GM19452 (cell line): ENCODE data around the gene ALDH8A1.
"Not testable (repeated sequence)": the region's sequence is repeated elsewhere in the genome, so short reads cannot be mapped to it uniquely, and the experiment has no call there.

Source experiments
- ATAC-seq: cut with Tn5 transposase; IDR thresholded peaks from one replicate; pipeline ENCODE4 v1.9.1; 2021; ENCODE audit not compliant: unreplicated experiment

The ALDH8A1 gene

GRCh38 chr6:134911547-134911946, 38.4 kb downstream of the ALDH8A1 start:
- no peak for ATAC-seq

- ATAC-seq: no peak
Measured at GRCh38 chr6:134910593-134910935, 39.3 kb downstream of the ALDH8A1 start.

- ATAC-seq: no peak
Measured at GRCh38 chr6:134909701-134910592, 40.0 kb downstream of the ALDH8A1 start.

DNA sequence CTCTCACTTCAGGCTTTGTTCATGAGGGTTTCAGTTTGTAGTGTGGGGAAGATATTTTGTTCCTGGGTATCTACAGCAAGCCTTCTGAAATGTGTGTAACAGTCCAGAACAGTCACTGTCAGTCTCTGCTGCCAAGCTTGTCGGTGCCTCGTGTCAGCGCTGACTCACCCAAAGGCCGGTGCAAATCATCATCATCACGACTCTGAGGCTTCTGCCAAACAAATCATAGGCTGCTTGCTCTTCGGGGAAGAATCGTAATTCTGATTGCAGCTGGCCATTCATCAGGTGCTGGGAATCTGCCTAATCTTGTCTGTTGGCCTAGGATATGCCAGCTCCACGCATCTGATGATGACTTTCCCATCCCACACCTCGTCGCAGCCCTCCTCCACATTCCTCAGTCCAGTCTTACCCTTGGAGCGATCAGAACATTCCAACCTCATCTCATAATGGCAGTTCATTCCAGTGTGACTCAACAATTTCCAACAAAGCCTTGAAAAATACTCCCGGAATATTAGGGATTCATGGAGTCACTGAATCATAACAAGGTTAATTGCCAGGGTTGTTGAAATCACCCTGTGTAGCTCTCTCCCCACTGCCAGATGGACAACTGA, 40.9 kb downstream of the ALDH8A1 start:
- no peak for ATAC-seq

DNA sequence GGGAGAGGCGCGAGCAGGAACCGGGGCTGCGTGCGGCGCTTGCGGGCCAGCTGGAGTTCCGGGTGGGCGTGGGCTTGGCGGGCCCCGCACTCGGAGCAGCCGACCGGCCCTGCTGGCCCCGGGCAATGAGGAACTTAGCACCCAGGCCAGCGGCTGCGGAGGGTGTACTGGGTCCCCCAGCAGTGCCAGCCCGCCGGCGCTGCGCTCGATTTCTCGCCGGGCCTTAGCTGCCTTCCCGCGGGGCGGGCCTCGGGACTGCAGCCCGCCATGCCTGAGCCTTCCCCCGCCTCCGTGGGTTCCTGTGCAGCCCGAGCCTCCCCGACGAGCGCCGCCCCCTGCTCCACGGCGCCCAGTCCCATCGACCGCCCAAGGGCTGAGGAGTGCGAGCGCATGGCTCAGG, 45.2 kb downstream of the ALDH8A1 start:
- ATAC-seq: not testable (repeated sequence)

DNA sequence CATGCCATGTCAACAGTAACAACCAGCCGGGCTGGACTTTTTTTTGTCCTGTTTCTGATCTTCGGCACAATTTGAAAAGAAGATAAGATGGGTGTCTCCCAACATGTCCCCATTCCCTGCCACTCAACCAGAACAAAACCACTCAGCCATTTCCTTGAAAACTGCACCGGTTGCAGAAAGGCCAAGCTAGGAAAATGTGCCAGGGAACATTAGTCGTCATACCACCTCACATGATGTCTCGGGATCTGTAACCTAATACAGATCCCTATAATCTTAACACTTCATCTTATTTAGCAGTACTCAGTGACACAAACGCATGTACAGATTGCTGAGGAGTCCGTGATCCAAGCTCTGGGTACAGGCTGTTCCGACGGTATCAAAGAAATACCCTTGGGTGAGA, 46.5 kb downstream of the ALDH8A1 start:
- no peak for ATAC-seq

DNA sequence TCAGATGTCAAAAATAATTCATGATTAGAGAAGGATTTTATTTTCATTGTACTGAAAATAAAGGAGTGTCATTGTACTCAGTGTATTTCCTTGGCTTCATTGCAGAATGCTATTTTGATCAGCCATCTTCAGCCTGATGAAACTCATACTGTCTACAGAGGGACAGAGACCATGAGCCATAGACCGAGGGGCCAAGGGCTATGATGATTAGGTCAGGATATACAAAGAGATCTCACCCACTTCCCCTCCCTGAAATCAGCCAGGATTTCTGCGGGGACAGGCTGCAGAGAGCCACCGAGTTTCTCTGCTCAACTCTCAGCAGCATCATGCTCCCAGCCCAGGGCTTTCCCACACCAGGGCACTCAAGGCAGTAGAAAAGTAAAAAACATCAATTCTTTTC, 47.0 kb downstream of the ALDH8A1 start:
- ATAC-seq: no peak

DNA sequence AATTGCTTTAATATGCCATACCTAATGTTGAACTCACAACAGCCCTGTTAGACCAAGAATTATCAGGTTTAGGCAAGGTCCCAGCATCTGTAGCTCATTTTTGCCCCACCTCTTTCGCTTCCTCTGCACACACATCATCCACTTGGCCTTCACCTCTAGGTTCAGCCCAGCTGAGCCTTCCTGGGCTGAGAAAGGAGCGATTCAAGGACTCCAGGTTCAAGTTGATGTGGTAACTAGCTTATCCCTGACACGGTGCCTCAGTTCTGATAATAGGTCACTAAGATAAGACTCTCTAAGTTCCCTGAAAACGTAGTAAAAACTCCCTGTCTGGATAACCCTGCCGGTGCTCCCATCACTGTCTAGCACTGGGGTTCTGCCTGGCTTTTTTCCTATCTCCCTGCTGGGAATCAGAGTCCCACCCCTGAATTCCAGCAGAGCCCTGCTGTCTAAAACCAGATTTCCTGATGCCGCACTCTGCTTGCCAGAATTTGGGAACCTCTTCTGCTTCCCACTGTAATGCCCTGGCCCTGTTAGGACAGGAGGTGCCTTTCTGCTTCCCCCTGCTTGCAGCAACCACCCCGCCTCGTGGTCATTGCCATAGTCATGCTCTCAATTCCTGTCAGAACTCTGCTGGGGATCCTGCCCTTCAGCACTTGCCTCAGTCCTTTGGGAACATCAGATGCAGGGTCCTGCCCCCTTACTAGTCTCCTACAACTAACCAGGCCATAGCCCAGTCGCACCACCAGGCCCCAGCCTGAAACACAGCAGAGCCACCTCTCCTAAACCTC, 47.6 kb downstream of the ALDH8A1 start:
- no peak for ATAC-seq

DNA sequence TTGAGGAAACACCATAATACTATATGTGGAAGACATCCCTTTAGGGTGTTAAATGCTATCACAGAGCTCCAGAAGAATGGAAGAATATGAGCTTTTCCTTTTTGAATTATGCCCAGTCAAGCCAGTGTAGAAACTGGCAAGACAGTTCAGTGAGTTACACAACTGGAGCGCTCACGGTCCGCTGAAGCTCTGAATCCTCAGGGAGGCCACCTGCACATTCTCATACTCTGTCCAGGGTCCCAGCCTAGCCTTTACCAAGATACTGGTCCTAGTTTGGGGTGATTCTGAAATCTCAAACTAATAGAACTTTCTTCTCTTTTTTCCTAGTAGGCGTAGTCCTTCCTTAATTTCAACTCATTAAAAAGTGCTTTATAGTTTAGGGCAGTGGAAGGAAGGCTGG, 51.3 kb downstream of the ALDH8A1 start:
- no peak for ATAC-seq

DNA sequence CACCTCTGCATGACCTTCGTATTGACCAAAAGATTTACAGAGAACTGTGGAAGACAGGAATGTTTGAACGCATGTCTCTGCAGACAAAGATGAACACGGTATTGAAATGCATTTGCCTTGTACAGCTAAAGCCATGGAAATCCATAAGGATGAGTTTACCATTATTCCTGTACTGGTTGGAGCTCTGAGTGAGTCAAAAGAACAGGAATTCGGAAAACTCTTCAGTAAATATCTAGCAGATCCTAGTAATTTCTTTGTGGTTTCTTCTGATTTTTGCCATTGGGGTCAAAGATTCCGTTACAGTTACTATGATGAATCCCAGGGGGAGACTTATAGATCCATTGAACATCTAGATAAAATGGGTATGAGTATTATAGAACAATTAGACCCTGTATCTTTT, 51.7 kb downstream of the ALDH8A1 start:
- not testable (repeated sequence) for ATAC-seq

DNA sequence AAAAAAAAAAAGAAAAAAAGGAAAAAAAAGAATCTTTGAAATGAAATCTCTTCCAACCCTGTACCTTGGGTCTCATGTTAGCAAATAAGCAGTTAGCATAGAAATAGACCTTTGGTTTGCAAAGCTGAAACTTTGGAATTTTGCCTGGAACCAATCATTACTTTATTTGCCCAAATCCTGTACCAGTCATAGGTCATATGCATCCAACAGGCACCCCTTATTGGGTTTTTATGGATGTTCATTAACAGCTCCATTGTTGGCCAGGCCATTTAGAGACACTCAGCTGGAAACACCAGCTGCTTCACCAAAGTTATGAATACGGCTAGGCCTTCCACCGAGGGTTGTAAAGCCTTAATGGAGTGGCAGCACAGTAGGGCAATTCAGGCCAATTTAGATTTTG, 53.0 kb downstream of the ALDH8A1 start:
- no peak for ATAC-seq

DNA sequence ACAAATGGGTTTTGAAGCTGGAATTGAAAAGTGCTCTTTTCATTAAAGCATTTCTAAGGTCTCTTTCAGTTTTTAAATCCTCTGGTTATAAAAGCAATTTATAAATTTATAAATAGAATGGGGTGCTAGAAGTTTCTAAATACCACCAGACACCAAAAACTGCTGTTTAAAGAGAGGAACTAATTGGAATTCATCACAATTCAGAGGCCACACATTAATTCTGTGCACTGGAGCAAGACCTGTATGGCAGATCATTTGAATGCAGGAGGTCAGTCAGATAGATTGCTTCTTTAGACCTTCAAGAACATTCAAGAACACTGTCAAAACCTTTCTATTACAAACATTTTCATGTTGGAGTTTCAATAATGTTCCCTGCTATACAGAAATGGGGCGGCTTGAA, 55.1 kb downstream of the ALDH8A1 start:
- ATAC-seq: no peak

GRCh38 chr6:134892362-134892761, 57.5 kb downstream of the ALDH8A1 start:
- no peak for ATAC-seq

DNA sequence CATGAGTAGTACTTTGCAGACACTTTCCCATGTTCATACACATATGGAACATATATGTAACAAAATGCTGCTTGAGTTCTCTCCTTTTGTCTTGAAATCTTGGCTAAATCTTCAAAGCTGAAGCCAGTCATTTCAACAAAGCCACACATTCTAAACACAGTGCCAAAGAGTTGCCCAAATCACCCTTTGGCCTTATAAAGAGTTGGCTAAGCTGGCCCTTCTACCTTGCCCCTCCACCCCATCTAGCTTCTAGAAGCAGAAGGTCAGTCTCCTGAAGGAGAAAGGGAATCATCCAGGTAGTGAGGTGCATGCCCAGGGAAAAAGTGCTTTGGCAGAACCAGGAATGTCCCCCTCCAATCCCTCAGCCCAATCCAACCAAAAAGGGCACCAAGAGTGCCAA, 58.3 kb downstream of the ALDH8A1 start:
- no peak for ATAC-seq

DNA sequence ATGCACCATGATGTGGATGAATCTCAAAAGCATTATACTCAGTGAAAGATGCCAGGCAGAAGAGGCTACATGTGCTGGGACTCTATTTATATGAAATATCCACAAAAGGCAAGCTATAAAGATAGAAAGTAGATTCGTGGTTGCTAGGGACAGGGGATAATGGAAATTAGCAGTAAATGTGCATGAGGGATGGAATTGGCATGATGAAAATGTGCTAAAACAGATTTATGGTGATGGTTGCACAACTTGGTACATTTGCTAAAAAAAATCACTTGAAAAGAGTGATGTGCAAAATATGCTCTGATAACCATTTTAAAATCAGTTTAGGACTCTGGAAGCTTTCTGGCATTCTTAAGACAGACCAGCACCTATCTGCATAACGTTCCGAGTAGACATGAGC, 61.6 kb downstream of the ALDH8A1 start:
- ATAC-seq: no peak

DNA sequence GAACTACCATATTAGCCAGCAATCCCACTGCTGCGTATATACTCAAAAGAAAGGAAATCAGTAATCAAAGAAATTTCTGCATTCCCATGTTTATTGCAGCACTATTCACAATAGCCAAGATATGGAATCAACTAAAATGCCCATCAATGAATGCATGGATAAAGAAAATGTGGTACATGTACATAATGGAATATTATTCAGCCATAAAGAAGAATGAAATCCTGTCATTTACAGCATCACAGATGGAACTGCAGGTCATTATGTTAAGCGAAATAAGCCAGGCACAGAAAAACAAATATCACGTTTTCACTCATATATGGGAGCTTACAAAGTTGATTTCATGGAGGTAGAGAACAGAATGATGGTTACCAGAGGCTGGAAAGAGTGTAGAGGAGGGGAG, 65.1 kb downstream of the ALDH8A1 start:
- no peak for ATAC-seq

DNA sequence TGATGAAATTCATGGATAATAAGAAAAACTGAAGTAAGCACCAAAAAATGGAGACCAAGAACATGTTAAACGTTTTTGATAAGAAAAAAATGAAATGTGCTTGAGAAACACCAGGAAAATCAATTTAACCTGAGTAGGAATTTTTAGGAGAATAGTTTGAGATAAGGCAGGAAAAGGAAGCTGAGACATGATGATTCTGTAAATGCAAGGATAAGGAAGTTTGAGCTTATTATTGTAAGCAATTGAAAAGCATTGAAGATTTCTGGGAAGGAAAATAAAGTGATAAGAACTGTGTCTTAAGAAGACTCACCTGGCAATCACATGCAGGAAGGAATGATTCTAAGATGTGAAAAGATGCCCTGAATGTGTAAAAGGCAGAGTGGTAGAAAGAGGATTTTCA, 66.6 kb downstream of the ALDH8A1 start:
- no peak for ATAC-seq

GRCh38 chr6:134882426-134883038, 67.4 kb downstream of the ALDH8A1 start:
- ATAC-seq: no peak

DNA sequence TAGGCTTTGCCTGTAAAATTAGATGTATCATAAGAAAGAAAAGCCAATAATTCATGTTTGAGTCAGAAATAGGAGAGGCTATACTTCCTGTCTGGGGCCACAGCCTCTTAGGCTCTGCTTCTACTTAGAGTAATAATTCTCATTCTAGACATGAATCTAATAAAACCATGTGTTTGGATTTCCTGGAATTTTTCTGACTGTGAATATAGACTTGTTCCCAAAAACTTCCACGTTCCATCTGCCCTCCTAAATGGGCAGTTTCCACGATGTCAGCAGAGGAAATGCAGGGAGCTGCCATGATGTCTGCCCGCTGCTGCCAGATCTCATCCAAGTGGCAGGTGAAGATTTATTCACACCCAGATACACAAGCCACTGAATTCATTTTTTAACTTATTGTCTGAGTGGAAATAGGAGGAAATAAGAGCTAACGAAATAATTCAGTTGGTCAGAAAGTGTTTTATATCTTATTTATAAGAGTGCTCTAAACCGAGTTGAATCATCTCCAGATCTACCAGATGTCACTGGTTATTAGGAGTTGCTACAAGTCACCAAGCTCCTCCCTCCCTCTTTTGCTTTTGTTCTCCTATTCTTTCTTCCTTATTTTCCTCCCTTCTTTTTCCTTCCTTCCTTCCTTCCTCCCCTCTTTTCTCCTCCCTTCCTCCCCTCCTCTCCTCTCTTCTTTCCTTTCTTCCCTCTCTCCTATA, 69.3 kb downstream of the ALDH8A1 start:
- ATAC-seq: no peak

DNA sequence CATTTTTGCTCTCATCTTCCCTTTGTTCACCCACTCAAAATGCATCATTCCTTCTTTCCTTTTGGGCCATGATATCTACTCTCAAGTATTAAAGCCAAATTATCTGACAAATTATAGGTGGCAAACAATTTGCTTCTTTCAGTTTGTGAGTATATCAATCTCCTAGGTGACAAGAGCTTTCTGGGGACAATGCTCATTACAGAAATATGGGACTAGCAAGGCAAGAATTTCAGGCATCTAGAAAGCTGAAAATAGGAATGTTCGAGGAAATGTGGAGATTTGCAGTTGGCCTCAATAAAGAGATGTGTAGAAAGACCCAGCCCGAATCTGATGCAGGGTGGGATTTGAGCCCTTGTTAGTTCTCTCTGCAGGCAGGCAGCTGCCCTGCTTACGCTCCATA, 71.8 kb downstream of the ALDH8A1 start:
- no peak for ATAC-seq

DNA sequence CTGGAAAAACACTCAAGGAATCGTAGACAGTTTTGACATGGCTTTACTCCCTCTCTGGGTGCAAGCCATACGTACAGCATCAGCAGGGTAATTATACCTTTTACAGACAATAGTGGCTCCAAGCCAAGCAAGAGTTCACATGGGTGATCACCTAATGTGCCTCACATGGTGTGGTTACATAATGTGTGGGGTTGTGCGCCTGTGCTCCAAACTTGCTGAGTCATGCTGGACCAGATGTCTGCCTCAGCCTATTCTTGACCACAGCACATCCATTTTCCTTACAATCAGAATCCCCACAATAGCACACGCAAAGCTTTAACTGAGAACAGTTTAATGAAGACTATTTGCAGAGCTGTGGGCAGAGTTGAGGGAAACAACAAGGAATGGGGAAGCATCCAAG, 74.5 kb downstream of the ALDH8A1 start:
- no peak for ATAC-seq
